ENCODE measurements around the gene ACOT13. TPM values are rescaled to one million over a fixed set of nuclear protein-coding genes. Genes with fewer than 3 reads are reported as not detected.

The ACOT13 gene
- total and polyA plus RNA-seq, 2 of the 4 experiments (the other 2 are of a cell fraction), result 3.6 to 25.7 TPM

GRCh38 chr6:24699521-24700359 is 32.9 kb downstream of the ACOT13 start:
- Histone ChIP-seq H4K91ac (ENCODE audit: insufficient read depth, low read depth, low read length) (no peak overlapping the region), H3K4ac (ENCODE audit: low read depth, low read length) (no peak overlapping the region), H3K27me3 (ENCODE audit: control insufficient read depth, insufficient read depth, low read length) (no peaks in the 10 kb centered on the region), H4K8ac (ENCODE audit: low read depth in 2 of 2, low read length in 2 of 2) (no peak overlapping the region), H3K36me3 (ENCODE audit: control insufficient read depth, insufficient read depth, low read length) (peaks cover 12% of the 10 kb centered on the region), H2BK120ac (ENCODE audit: low read depth, low read length) (no peak overlapping the region), H3K27ac (ENCODE audit: insufficient read depth, low read length) (no peak overlapping the region), H3K4me1 (ENCODE audit: control insufficient read depth, insufficient read depth, low read length) (no peaks in the 10 kb centered on the region), H2AFZ (replicated peaks; ENCODE audit: low read length, poor library complexity) (no peak overlapping the region), H3K4me2 (ENCODE audit: low read depth, low read length) (no peak overlapping the region), H3K18ac (ENCODE audit: low read depth, low read length) (no peak overlapping the region), H3K9me1 (ENCODE audit: insufficient read depth, low read length) (no peaks in the 10 kb centered on the region), H3K9ac (ENCODE audit: low read depth, low read length) (no peak overlapping the region), H3K79me1 (ENCODE audit: low read depth in 1 of 2, low read length in 2 of 2) (peaks cover 0 to 4% of the 10 kb centered on the region in 2 experiments; a peak in 2 of 4 replicates), H2AK5ac (ENCODE audit: low read depth, low read length) (no peak overlapping the region), H4K5ac (ENCODE audit: low read depth, low read length) (no peak overlapping the region), H3K56ac (ENCODE audit: extremely low read depth, insufficient read depth, low read length) (no peak overlapping the region), H2AK9ac (replicated peaks; ENCODE audit: low read depth, low read length, poor library complexity) (no peak overlapping the region), H2BK20ac (ENCODE audit: low read depth, low read length) (no peak overlapping the region), H2BK15ac (ENCODE audit: low read depth, low read length) (no peak overlapping the region), H3K14ac (replicated peaks; ENCODE audit: low read depth, low read length) (no peak overlapping the region), H4K20me1 (ENCODE audit: insufficient read depth, low read length) (no peaks in the 10 kb centered on the region), H2BK5ac (ENCODE audit: low read depth, low read length, poor library complexity, severe bottlenecking) (no peak overlapping the region), H3K4me3 (ENCODE audit: insufficient read depth, low read depth, low read length) (no peak overlapping the region), H3K9me3 (ENCODE audit: control insufficient read depth, insufficient read depth, low read length) (no peaks in the 10 kb centered on the region), H3K23ac (ENCODE audit: low read depth, low read length) (no peak overlapping the region)
- ATAC-seq (ENCODE audit: low read depth) (no peak), DNase-seq (no peak)
- no TSS peak for BruUV-seq (replicated peaks)
- in situ Hi-C loops (cut with MboI; ENCODE audit: low sequenced_read_pairs), result loop anchor here (5.0 to 10.0 kb wide), 2 partner anchors 117 to 265 kb away; no protein-coding TSS in a partner anchor
- ChIA-PET POLR2A (ENCODE audit: unreplicated experiment) (no interaction called here), CTCF (no interaction called here)
- WGBS, 2 experiments (ENCODE audit: extremely low coverage in 2 of 2, insufficient read length in 1 of 2), result no CpG with 5 or more reads among the region's 3 CpGs
- no peak for TF ChIP-seq CHD1 (IDR thresholded peaks at IDR 0.05; ENCODE audit: low read depth, low read length)
- TF ChIP-seq FOS (IDR thresholded peaks at IDR 0.05; ENCODE audit: low read depth, low read length), result no peak
- no peak for TF ChIP-seq RCOR1 (IDR thresholded peaks at IDR 0.05; ENCODE audit: insufficient replicate concordance, low read length)
- TF ChIP-seq, protein P1, sequence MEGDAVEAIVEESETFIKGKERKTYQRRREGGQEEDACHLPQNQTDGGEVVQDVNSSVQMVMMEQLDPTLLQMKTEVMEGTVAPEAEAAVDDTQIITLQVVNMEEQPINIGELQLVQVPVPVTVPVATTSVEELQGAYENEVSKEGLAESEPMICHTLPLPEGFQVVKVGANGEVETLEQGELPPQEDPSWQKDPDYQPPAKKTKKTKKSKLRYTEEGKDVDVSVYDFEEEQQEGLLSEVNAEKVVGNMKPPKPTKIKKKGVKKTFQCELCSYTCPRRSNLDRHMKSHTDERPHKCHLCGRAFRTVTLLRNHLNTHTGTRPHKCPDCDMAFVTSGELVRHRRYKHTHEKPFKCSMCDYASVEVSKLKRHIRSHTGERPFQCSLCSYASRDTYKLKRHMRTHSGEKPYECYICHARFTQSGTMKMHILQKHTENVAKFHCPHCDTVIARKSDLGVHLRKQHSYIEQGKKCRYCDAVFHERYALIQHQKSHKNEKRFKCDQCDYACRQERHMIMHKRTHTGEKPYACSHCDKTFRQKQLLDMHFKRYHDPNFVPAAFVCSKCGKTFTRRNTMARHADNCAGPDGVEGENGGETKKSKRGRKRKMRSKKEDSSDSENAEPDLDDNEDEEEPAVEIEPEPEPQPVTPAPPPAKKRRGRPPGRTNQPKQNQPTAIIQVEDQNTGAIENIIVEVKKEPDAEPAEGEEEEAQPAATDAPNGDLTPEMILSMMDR (conservative IDR thresholded peaks at IDR 0.05; ENCODE audit: low read depth, low read length), result no peak
- TF ChIP-seq CEBPB (IDR thresholded peaks at IDR 0.05; ENCODE audit: low read depth, low read length), result no peak
- TF ChIP-seq POLR2A (IDR thresholded peaks at IDR 0.05; ENCODE audit: low read depth, low read length), result no peak
- no peak for TF ChIP-seq MXI1 (IDR thresholded peaks at IDR 0.05; ENCODE audit: borderline replicate concordance, low read depth, low read length)
- TF ChIP-seq USF2 (IDR thresholded peaks at IDR 0.05; ENCODE audit: low read depth, low read length), result no peak
- no peak for TF ChIP-seq RFX5 (IDR thresholded peaks at IDR 0.05; ENCODE audit: low read depth, low read length)
- no peak for TF ChIP-seq MAFK (IDR thresholded peaks at IDR 0.05; ENCODE audit: low read depth, low read length)
- no peak for TF ChIP-seq SMC3 (IDR thresholded peaks at IDR 0.05; ENCODE audit: low read depth, low read length)
- TF ChIP-seq MAZ (IDR thresholded peaks at IDR 0.05; ENCODE audit: borderline replicate concordance, low read depth, low read length), result no peak
- TF ChIP-seq BHLHE40 (IDR thresholded peaks at IDR 0.05; ENCODE audit: low read depth, low read length), result no peak
- no peak for TF ChIP-seq RAD21 (IDR thresholded peaks at IDR 0.05; ENCODE audit: low read length)
- intact Hi-C loops (cut with micrococcal nuclease), result loop anchor here (10.0 kb wide), 1 partner anchor 415 kb away; no protein-coding TSS in a partner anchor
- dilution Hi-C loops (cut with HindIII; ENCODE audit: low sequenced_read_pairs, unreplicated experiment), result no loop called here
